A549 treated with DMSO at 1 μM for 4 hours (cell line): ENCODE results near the gene ADAMTS3. TPM values are rescaled to one million over a fixed set of nuclear protein-coding genes. Genes with fewer than 3 reads are reported as not detected.

Source experiments
- total RNA-seq: library from RNA; stranded (reverse); fragments of 200-300 nt; extraction: Qiagen RNA extraction; gene quantifications from 5 replicates; pipeline ENCODE4 v1.2.3, GENCODE V29; 2022; ENCODE audit warnings: low read depth

Gene ADAMTS3
- total RNA-seq, result 0.02 TPM in 1 of 5 replicates, not detected in the others

DNA sequence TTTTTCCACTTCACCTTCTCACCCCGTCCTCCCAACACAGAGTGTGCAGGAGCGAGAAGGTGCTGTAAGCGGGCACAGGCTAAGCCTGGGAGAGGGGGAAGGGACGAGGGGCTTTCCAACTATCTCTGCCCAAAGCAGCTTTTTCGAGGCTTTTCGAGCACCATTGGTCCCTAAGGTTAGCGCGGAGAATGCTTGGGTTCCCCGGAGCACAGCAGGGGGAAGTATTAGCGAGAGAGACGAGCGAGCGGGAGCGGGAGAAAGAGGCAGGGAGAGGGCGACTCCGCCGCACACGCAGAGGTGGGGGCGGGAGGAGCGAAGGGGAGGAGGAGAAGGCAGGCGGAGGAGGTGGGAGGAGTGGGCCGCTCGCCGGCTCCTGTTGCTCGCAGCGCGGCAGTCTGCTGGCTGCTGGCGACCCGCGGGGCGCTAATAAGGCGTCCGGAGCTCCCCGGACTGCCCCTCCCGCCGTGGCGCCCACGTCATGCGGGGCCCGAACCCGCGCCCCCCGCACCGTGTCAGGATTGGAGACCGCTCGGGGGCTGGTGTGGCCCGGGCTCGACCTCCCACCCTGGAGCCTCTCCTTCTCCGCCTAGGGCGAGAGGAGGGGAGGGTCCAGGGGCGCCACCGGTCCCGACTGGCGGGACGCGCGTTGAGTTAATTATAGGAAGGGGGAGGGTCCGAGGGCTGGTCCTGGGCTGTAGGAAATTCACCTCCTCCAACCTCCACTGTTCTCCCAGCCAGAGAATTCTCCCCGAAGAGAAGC, at the start of gene ADAMTS3:
Gene ADAMTS3, minus strand, starts transcription at position 263 of the 760 bp plus-strand sequence. CDS start 459 bp downstream, outside the sequence.

